HEK293T (cell line): ENCODE results near the gene GMDS.

Source experiments
- ARNT ChIP-seq: fragments of 450-650 bp; IDR thresholded peaks from 2 replicates; pipeline ENCODE4 v1.6.1; 2017; ENCODE audit warnings: mild to moderate bottlenecking
- BHLHE40 ChIP-seq: fragments of 450-650 bp; IDR thresholded peaks from 2 replicates; pipeline ENCODE4 v1.6.1; 2016; ENCODE audit warnings: mild to moderate bottlenecking, moderate library complexity, borderline replicate concordance
- FOXA1 ChIP-seq: fragments of 450-650 bp; IDR thresholded peaks from 2 replicates; pipeline ENCODE4 v1.6.1; 2016; ENCODE audit warnings: mild to moderate bottlenecking
- FOXK2 ChIP-seq: fragments of 450-650 bp; IDR thresholded peaks from 2 replicates; pipeline ENCODE4 v1.6.1; 2016; ENCODE audit warnings: mild to moderate bottlenecking
- FOXM1 ChIP-seq: fragments of 450-650 bp; IDR thresholded peaks from 2 replicates; pipeline ENCODE4 v1.6.1; 2017; ENCODE audit warnings: mild to moderate bottlenecking, borderline replicate concordance
- SUZ12 ChIP-seq: fragments of 450-650 bp; IDR thresholded peaks from 2 replicates; pipeline ENCODE4 v1.6.1; 2016; ENCODE audit warnings: mild to moderate bottlenecking
- ZNF384 ChIP-seq: fragments of 450-650 bp; IDR thresholded peaks from 2 replicates; pipeline ENCODE4 v1.6.1; 2016

GRCh38 chr6:1930356-1930755, 315.0 kb downstream of the GMDS start:
- TF ChIP-seq FOXM1 (no peak), SUZ12 (no peak), ZNF384 (no peak), FOXA1 (no peak), ARNT (no peak), BHLHE40 (no peak), FOXK2 (no peak)
